ENCODE data around the gene KPTN. TPM values are rescaled to one million over a fixed set of nuclear protein-coding genes. Genes with fewer than 3 reads are reported as not detected.

The KPTN gene
- total and polyA plus RNA-seq, 2 of the 8 experiments (the other 6 are each of a cell fraction or from before 2014, with no cell fraction given), result 23.6 to 31.3 TPM

DNA sequence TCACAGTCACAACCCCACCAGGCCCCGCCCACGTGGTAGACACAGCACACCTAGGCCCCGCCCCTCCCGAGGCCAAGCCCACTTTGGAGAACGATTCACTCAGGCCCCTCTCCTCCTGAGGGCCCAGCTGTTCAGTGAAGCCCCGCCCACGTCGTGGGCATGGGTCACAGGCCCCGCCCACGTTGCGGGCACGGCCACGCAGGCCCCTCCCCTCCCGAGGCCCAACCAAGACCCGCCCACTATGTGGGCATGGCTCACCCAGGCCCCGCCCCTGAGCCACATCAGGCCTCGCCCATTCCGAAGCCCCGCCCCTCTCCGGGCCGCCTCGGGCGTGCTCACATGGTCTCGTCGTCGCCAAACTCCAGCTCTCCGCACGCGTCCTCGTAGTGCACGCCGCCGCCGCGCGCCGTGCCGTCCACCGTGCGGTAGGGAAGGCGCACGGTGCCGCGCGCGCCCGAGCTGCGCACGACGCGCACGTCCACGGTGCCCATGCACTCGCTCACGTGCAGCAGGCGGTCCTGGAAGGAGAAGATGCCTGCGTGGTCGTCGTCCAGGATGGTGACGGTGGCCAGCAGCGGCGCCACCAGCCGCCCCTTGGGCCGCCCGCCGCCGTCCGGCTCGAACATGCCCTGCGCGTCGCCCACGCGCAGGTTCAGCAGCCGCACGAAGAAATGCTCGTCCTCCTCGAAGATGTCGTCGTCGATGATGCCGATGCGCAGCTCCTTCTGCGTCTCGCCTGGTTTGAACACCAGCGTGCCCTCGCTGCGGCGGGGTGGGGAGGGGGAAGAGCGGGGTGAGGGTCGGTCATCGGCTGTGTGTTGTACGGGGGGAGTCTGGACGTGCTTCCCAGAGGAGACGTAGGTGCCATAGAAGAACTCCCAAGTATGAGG lies 36.3 kb downstream of the KPTN start (continued):
- TF ChIP-seq, protein P1, sequence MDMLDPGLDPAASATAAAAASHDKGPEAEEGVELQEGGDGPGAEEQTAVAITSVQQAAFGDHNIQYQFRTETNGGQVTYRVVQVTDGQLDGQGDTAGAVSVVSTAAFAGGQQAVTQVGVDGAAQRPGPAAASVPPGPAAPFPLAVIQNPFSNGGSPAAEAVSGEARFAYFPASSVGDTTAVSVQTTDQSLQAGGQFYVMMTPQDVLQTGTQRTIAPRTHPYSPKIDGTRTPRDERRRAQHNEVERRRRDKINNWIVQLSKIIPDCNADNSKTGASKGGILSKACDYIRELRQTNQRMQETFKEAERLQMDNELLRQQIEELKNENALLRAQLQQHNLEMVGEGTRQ (IDR thresholded peaks at IDR 0.05; ENCODE audit: low read length), result peak; percentile 36; the same call in 1 of the 2 replicates
- TF ChIP-seq CBX5 (IDR thresholded peaks at IDR 0.05; ENCODE audit: low read depth, low read length) (no peak), RBBP5 (IDR thresholded peaks at IDR 0.05; ENCODE audit: borderline replicate concordance, low read depth, low read length) (peak; percentile 86; the same call in 1 of the 2 replicates), E2F6 (IDR thresholded peaks at IDR 0.05) (peak; percentile 97), RNF2 (IDR thresholded peaks at IDR 0.05; ENCODE audit: borderline replicate concordance, low read depth, low read length, missing control alignments, poor library complexity, severe bottlenecking) (peak; percentile 78), SP1 (IDR thresholded peaks at IDR 0.05; ENCODE audit: low read depth, low read length) (peak; percentile 86), TEAD4 (IDR thresholded peaks at IDR 0.05; ENCODE audit: low read depth, low read length) (peak; percentile 26; the same call in 1 of the 2 replicates), SIN3A (conservative IDR thresholded peaks at IDR 0.05 in 1 of 2, IDR thresholded peaks at IDR 0.05 in 1 of 2; ENCODE audit: low read depth in 1 of 2, low read length in 2 of 2) (0 out of 4 replicates have a peak, but pooled peaks of 1 of the 2 experiments have one; percentile 14), MAX (IDR thresholded peaks at IDR 0.05) (peak; percentile 96), GABPA (IDR thresholded peaks at IDR 0.05; ENCODE audit: borderline replicate concordance, insufficient read depth, low read length) (no peak), CHD2 (IDR thresholded peaks at IDR 0.05; ENCODE audit: low read length) (peak; percentile 47; the same call in 1 of the 2 replicates), NRF1 (IDR thresholded peaks at IDR 0.05; ENCODE audit: low read depth, low read length) (no peak), ASH2L (IDR thresholded peaks at IDR 0.05; ENCODE audit: low read length) (peak; percentile 72), HDAC6 (IDR thresholded peaks at IDR 0.05; ENCODE audit: low read depth, low read length) (no peak), JUND (IDR thresholded peaks at IDR 0.05; ENCODE audit: low read length) (no peak), KDM5A (IDR thresholded peaks at IDR 0.05; ENCODE audit: low read length) (no peak), CREB1 (IDR thresholded peaks at IDR 0.05) (peak; percentile 51), YY1 (IDR thresholded peaks at IDR 0.05; ENCODE audit: low read depth, low read length) (no peak), HDAC2 (IDR thresholded peaks at IDR 0.05; ENCODE audit: borderline replicate concordance in 1 of 2, low read depth in 2 of 2, low read length in 2 of 2) (peak; percentile 57 to 79; a peak in 2 of 4 replicates)
- TF ChIP-seq, protein P2, sequence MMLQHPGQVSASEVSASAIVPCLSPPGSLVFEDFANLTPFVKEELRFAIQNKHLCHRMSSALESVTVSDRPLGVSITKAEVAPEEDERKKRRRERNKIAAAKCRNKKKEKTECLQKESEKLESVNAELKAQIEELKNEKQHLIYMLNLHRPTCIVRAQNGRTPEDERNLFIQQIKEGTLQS (IDR thresholded peaks at IDR 0.05; ENCODE audit: insufficient read depth, low read depth, low read length), result 0 out of 2 replicates have a peak, but pooled peaks have one; percentile 19

Measured in H1 (cell line).